Measurements from ENCODE around the gene PCNX1.

Gene PCNX1

GRCh38 chr14:70976591-70976990 lies 69.3 kb downstream of the PCNX1 start:
- in situ Hi-C loops (cut with MboI; ENCODE audit: low pct_unique_long_range_greater_than_20kb, low sequenced_read_pairs, unreplicated experiment), result no loop called here
- DNase-seq (ENCODE audit: low spot score), result no peak
- no peak for TF ChIP-seq CTCF (IDR thresholded peaks at IDR 0.05; ENCODE audit: extremely low read depth, insufficient read depth, missing control alignments)

GRCh38 chr14:70981000-70981952 lies 74.0 kb downstream of the PCNX1 start:
- in situ Hi-C loops (cut with MboI; ENCODE audit: low pct_unique_long_range_greater_than_20kb, low sequenced_read_pairs, unreplicated experiment), result no loop called here
- no peak for TF ChIP-seq CTCF (IDR thresholded peaks at IDR 0.05; ENCODE audit: extremely low read depth, insufficient read depth, missing control alignments)
- DNase-seq (ENCODE audit: low spot score), result no peak

GRCh38 chr14:70982200-70982599 lies 74.9 kb downstream of the PCNX1 start:
- no peak for TF ChIP-seq CTCF (IDR thresholded peaks at IDR 0.05; ENCODE audit: extremely low read depth, insufficient read depth, missing control alignments)
- DNase-seq (ENCODE audit: low spot score), result no peak
- in situ Hi-C loops (cut with MboI; ENCODE audit: low pct_unique_long_range_greater_than_20kb, low sequenced_read_pairs, unreplicated experiment), result no loop called here

GRCh38 chr14:70987041-70987440 lies 79.8 kb downstream of the PCNX1 start:
- in situ Hi-C loops (cut with MboI; ENCODE audit: low pct_unique_long_range_greater_than_20kb, low sequenced_read_pairs, unreplicated experiment), result no loop called here

GRCh38 chr14:70988452-70988851 lies 81.2 kb downstream of the PCNX1 start:
- in situ Hi-C loops (cut with MboI; ENCODE audit: low pct_unique_long_range_greater_than_20kb, low sequenced_read_pairs, unreplicated experiment), result no loop called here
- TF ChIP-seq CTCF (IDR thresholded peaks at IDR 0.05; ENCODE audit: extremely low read depth, insufficient read depth, missing control alignments), result no peak
- no peak for DNase-seq (ENCODE audit: low spot score)

More at GRCh38 chr14:70987041-70987440, 79.8 kb downstream of the PCNX1 start:
- no peak for TF ChIP-seq CTCF (IDR thresholded peaks at IDR 0.05; ENCODE audit: extremely low read depth, insufficient read depth, missing control alignments)
- no peak for DNase-seq (ENCODE audit: low spot score)

GRCh38 chr14:70993931-70994330 lies 86.7 kb downstream of the PCNX1 start:
- no peak for DNase-seq (ENCODE audit: low spot score)
- no peak for TF ChIP-seq CTCF (IDR thresholded peaks at IDR 0.05; ENCODE audit: extremely low read depth, insufficient read depth, missing control alignments)
- in situ Hi-C loops (cut with MboI; ENCODE audit: low pct_unique_long_range_greater_than_20kb, low sequenced_read_pairs, unreplicated experiment), result no loop called here

Measured in GM13977 (cell line).